Liver (tissue), 3 donors: ENCODE results near the gene ANKRD16.

Source experiments
- ATF3 ChIP-seq: IDR thresholded peaks from 2 replicates; pipeline ENCODE4 v1.6.1; 2016; ENCODE audit warnings: antibody characterized with exemption
- CTCF ChIP-seq: fragments of 150-350 bp; IDR thresholded peaks from 2 replicates; pipeline ENCODE4 v1.5.1; 2017; ENCODE audit warnings: improper control_type of control experiment, low read depth, low read length; ENCODE audit not compliant: missing input control
- EGR1 ChIP-seq, 2 donors: IDR thresholded peaks; 2 replicates each; pipeline ENCODE4 v1.6.1; 2016 to 2018; ENCODE audit warnings: antibody characterized with exemption in 2 of 2, low read depth in 2 of 2
- FOXA1 ChIP-seq: IDR thresholded peaks from 2 replicates; pipeline ENCODE4 v1.6.1; 2016; ENCODE audit warnings: antibody characterized with exemption
- GABPA ChIP-seq, 2 donors: IDR thresholded peaks in 1 of 2; conservative IDR thresholded peaks in 1 of 2; 2 replicates each; pipeline ENCODE4 v1.6.1; 2016; ENCODE audit warnings: antibody characterized with exemption in 2 of 2, mild to moderate bottlenecking in 1 of 2, moderate library complexity in 1 of 2
- JUND ChIP-seq, 2 donors: IDR thresholded peaks; 2 replicates each; pipeline ENCODE4 v1.6.1; 2016; ENCODE audit warnings: antibody characterized with exemption in 2 of 2
- MAX ChIP-seq: IDR thresholded peaks from 2 replicates; pipeline ENCODE4 v1.6.1; 2016; ENCODE audit warnings: antibody characterized with exemption
- RAD21 ChIP-seq, 2 donors: IDR thresholded peaks; 2 replicates each; pipeline ENCODE4 v1.6.1; 2016; ENCODE audit warnings: antibody characterized with exemption in 2 of 2, mild to moderate bottlenecking in 2 of 2
- REST ChIP-seq: IDR thresholded peaks from 2 replicates; pipeline ENCODE4 v1.6.1; 2016; ENCODE audit warnings: antibody characterized with exemption, mild to moderate bottlenecking
- RXRA ChIP-seq, 2 donors: IDR thresholded peaks; 2 replicates each; pipeline ENCODE4 v1.6.1; 2017 to 2018; ENCODE audit warnings: antibody characterized with exemption in 2 of 2, mild to moderate bottlenecking in 1 of 2
- SP1 ChIP-seq: IDR thresholded peaks from 2 replicates; pipeline ENCODE4 v1.6.1; 2018; ENCODE audit warnings: antibody characterized with exemption, mild to moderate bottlenecking
- TAF1 ChIP-seq: conservative IDR thresholded peaks from 2 replicates; pipeline ENCODE4 v1.6.1; 2016; ENCODE audit warnings: antibody characterized with exemption, mild to moderate bottlenecking
- YY1 ChIP-seq: IDR thresholded peaks from 2 replicates; pipeline ENCODE4 v1.6.1; 2016; ENCODE audit warnings: antibody characterized with exemption, mild to moderate bottlenecking
- ZBTB33 ChIP-seq: IDR thresholded peaks from 2 replicates; pipeline ENCODE4 v1.6.1; 2016; ENCODE audit warnings: antibody characterized with exemption
- donor health status: healthy.
- donor health status: healthy.

GRCh38 chr10:5890452-5890915 lies 791 bp upstream of the ANKRD16 start:
- TF ChIP-seq CTCF (no peak), JUND (IDR thresholded peaks at IDR 0.05) (no peak), EGR1 (IDR thresholded peaks at IDR 0.05; ENCODE audit: low read depth in 2 of 2) (no peak), SP1 (no peak), REST (no peak), MAX (no peak), RAD21 (IDR thresholded peaks at IDR 0.05) (no peak), ATF3 (no peak), YY1 (no peak), TAF1 (no peak), GABPA (IDR thresholded peaks at IDR 0.05 in 1 of 2, conservative IDR thresholded peaks at IDR 0.05 in 1 of 2) (no peak), RXRA (IDR thresholded peaks at IDR 0.05) (no peak), ZBTB33 (no peak), FOXA1 (no peak)
